Measurements from ENCODE around the gene CBFB.

DNA sequence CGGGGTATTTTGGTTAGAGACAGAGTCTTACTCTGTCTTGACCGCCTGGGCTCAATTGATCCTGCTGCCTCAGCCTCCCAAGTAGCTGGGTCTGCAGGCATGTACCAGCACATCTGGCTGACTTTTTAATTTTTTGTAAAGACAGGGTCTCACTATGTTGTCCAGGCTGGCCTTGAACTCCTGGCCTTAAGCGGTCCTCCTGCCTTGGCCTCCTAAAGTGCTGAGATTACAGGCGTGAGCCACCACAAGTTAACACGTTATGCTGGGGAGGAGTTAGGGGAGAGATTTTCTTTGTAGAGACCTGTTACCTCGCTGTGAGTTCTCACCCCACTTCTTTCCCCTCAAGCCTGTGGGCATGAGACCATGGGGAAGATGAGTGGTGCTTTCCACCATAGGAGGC, 42.4 kb upstream of the CBFB start:
- TF ChIP-seq, protein P1, sequence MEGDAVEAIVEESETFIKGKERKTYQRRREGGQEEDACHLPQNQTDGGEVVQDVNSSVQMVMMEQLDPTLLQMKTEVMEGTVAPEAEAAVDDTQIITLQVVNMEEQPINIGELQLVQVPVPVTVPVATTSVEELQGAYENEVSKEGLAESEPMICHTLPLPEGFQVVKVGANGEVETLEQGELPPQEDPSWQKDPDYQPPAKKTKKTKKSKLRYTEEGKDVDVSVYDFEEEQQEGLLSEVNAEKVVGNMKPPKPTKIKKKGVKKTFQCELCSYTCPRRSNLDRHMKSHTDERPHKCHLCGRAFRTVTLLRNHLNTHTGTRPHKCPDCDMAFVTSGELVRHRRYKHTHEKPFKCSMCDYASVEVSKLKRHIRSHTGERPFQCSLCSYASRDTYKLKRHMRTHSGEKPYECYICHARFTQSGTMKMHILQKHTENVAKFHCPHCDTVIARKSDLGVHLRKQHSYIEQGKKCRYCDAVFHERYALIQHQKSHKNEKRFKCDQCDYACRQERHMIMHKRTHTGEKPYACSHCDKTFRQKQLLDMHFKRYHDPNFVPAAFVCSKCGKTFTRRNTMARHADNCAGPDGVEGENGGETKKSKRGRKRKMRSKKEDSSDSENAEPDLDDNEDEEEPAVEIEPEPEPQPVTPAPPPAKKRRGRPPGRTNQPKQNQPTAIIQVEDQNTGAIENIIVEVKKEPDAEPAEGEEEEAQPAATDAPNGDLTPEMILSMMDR (conservative IDR thresholded peaks at IDR 0.05; ENCODE audit: low read depth in 2 of 2): no peak
- TF ChIP-seq POLR2AphosphoS5 (IDR thresholded peaks at IDR 0.05; ENCODE audit: low read depth) (no peak), EZH2 (IDR thresholded peaks at IDR 0.05; ENCODE audit: low read depth, unreplicated experiment) (no peak), EZH2phosphoT487 (IDR thresholded peaks at IDR 0.05; ENCODE audit: unreplicated experiment) (no peak), NANOG (IDR thresholded peaks at IDR 0.05; ENCODE audit: borderline replicate concordance) (no peak), ZNF462 (CRISPR knock-in tag; IDR thresholded peaks at IDR 0.05) (no peak)

Data from GM23338 (cell line).